ENCODE results near the gene RRP12.

Gene RRP12

GRCh38 chr10:97333351-97333600 lies 67.9 kb downstream of the RRP12 start:
- FAIRE-seq (no peak), DNase-seq (ENCODE audit: insufficient read length, low spot score) (no peak)
- TF ChIP-seq POLR2A (IDR thresholded peaks at IDR 0.05; ENCODE audit: low read depth, low read length): no peak

- TF ChIP-seq POLR2A (IDR thresholded peaks at IDR 0.05; ENCODE audit: low read depth, low read length): no peak
- DNase-seq (ENCODE audit: insufficient read length, low spot score) (no peak), FAIRE-seq (no peak)
Observed at GRCh38 chr10:97332591-97333350, 68.4 kb downstream of the RRP12 start.

GRCh38 chr10:97331153-97331703 lies 69.9 kb downstream of the RRP12 start:
- no peak for TF ChIP-seq POLR2A (IDR thresholded peaks at IDR 0.05; ENCODE audit: low read depth, low read length)
- DNase-seq (ENCODE audit: insufficient read length, low spot score): no peak
- no peak for FAIRE-seq

- FAIRE-seq (no peak), DNase-seq (ENCODE audit: insufficient read length, low spot score) (no peak)
- TF ChIP-seq POLR2A (IDR thresholded peaks at IDR 0.05; ENCODE audit: low read depth, low read length): no peak
Observed at GRCh38 chr10:97329766-97330165, 71.4 kb downstream of the RRP12 start.

- TF ChIP-seq POLR2A (IDR thresholded peaks at IDR 0.05; ENCODE audit: low read depth, low read length): no peak
- DNase-seq (ENCODE audit: insufficient read length, low spot score) (no peak), FAIRE-seq (no peak)
Observed at GRCh38 chr10:97328646-97329453, 72.3 kb downstream of the RRP12 start.

- FAIRE-seq: no peak
Observed at GRCh38 chr10:97327348-97328294, 73.5 kb downstream of the RRP12 start.

GRCh38 chr10:97325754-97326153 lies 75.4 kb downstream of the RRP12 start:
- DNase-seq (ENCODE audit: insufficient read length, low spot score): no peak
- TF ChIP-seq POLR2A (IDR thresholded peaks at IDR 0.05; ENCODE audit: low read depth, low read length): no peak
- FAIRE-seq: no peak

More at GRCh38 chr10:97327348-97328294, 73.5 kb downstream of the RRP12 start:
- no peak for TF ChIP-seq POLR2A (IDR thresholded peaks at IDR 0.05; ENCODE audit: low read depth, low read length)
- no peak for DNase-seq (ENCODE audit: insufficient read length, low spot score)

GRCh38 chr10:97323501-97323900 lies 77.6 kb downstream of the RRP12 start:
- no peak for TF ChIP-seq POLR2A (IDR thresholded peaks at IDR 0.05; ENCODE audit: low read depth, low read length)
- no peak for FAIRE-seq

GRCh38 chr10:97321804-97322190 lies 79.3 kb downstream of the RRP12 start:
- DNase-seq (ENCODE audit: insufficient read length, low spot score): no peak
- no peak for FAIRE-seq

More at GRCh38 chr10:97323501-97323900, 77.6 kb downstream of the RRP12 start:
- DNase-seq (ENCODE audit: insufficient read length, low spot score): no peak

GRCh38 chr10:97321032-97321803 lies 79.9 kb downstream of the RRP12 start:
- FAIRE-seq (no peak), DNase-seq (ENCODE audit: insufficient read length, low spot score) (no peak)
- no peak for TF ChIP-seq POLR2A (IDR thresholded peaks at IDR 0.05; ENCODE audit: low read depth, low read length)

More at GRCh38 chr10:97321804-97322190, 79.3 kb downstream of the RRP12 start:
- no peak for TF ChIP-seq POLR2A (IDR thresholded peaks at IDR 0.05; ENCODE audit: low read depth, low read length)

GRCh38 chr10:97320480-97321031 lies 80.6 kb downstream of the RRP12 start:
- TF ChIP-seq POLR2A (IDR thresholded peaks at IDR 0.05; ENCODE audit: low read depth, low read length): no peak
- FAIRE-seq: no peak
- no peak for DNase-seq (ENCODE audit: insufficient read length, low spot score)

GRCh38 chr10:97319671-97320479 lies 81.3 kb downstream of the RRP12 start:
- TF ChIP-seq POLR2A (IDR thresholded peaks at IDR 0.05; ENCODE audit: low read depth, low read length): no peak
- DNase-seq (ENCODE audit: insufficient read length, low spot score) (no peak), FAIRE-seq (no peak)
